ENCODE measurements around the gene WBP2.

The WBP2 gene

DNA sequence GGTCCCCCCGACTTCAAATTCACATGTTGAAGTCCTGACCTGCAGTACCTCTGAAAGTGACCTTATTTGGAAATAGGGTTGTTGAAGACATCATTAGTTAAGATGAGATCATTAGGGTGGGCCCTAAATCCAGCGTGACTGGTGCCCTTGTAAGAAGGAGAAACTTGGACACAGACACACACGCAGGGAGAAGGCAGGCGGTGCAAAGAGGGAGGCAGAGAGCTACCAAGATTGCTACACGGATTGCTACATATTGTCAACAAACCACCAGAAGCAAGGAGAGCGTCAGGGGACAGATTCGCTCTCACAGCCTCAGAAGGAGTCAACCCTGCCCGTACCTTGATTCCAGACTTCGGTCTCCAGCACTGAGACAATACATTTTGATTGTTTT lies 6.8 kb upstream of the WBP2 start (continued):
- TF ChIP-seq, protein P1, sequence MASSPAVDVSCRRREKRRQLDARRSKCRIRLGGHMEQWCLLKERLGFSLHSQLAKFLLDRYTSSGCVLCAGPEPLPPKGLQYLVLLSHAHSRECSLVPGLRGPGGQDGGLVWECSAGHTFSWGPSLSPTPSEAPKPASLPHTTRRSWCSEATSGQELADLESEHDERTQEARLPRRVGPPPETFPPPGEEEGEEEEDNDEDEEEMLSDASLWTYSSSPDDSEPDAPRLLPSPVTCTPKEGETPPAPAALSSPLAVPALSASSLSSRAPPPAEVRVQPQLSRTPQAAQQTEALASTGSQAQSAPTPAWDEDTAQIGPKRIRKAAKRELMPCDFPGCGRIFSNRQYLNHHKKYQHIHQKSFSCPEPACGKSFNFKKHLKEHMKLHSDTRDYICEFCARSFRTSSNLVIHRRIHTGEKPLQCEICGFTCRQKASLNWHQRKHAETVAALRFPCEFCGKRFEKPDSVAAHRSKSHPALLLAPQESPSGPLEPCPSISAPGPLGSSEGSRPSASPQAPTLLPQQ (tag by site-specific recombination; IDR thresholded peaks at IDR 0.05) = peak; percentile 90
- no peak for TF ChIP-seq GLI2 (tag by site-specific recombination; IDR thresholded peaks at IDR 0.05; ENCODE audit: borderline replicate concordance, low read depth)
- no peak for TF ChIP-seq ZNF792 (tag by site-specific recombination; IDR thresholded peaks at IDR 0.05)
- no peak for TF ChIP-seq ZNF423 (tag by site-specific recombination; IDR thresholded peaks at IDR 0.05)
- TF ChIP-seq ZNF558 (tag by site-specific recombination; IDR thresholded peaks at IDR 0.05) = no peak
- TF ChIP-seq, protein P2, sequence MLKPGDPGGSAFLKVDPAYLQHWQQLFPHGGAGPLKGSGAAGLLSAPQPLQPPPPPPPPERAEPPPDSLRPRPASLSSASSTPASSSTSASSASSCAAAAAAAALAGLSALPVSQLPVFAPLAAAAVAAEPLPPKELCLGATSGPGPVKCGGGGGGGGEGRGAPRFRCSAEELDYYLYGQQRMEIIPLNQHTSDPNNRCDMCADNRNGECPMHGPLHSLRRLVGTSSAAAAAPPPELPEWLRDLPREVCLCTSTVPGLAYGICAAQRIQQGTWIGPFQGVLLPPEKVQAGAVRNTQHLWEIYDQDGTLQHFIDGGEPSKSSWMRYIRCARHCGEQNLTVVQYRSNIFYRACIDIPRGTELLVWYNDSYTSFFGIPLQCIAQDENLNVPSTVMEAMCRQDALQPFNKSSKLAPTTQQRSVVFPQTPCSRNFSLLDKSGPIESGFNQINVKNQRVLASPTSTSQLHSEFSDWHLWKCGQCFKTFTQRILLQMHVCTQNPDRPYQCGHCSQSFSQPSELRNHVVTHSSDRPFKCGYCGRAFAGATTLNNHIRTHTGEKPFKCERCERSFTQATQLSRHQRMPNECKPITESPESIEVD (tag by site-specific recombination; IDR thresholded peaks at IDR 0.05) = no peak
- TF ChIP-seq ZNF324 (tag by site-specific recombination; IDR thresholded peaks at IDR 0.05) = 0 out of 2 replicates have a peak, but pooled peaks have one; percentile 2
- TF ChIP-seq, protein P3, sequence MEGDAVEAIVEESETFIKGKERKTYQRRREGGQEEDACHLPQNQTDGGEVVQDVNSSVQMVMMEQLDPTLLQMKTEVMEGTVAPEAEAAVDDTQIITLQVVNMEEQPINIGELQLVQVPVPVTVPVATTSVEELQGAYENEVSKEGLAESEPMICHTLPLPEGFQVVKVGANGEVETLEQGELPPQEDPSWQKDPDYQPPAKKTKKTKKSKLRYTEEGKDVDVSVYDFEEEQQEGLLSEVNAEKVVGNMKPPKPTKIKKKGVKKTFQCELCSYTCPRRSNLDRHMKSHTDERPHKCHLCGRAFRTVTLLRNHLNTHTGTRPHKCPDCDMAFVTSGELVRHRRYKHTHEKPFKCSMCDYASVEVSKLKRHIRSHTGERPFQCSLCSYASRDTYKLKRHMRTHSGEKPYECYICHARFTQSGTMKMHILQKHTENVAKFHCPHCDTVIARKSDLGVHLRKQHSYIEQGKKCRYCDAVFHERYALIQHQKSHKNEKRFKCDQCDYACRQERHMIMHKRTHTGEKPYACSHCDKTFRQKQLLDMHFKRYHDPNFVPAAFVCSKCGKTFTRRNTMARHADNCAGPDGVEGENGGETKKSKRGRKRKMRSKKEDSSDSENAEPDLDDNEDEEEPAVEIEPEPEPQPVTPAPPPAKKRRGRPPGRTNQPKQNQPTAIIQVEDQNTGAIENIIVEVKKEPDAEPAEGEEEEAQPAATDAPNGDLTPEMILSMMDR (tag by site-specific recombination; IDR thresholded peaks at IDR 0.05) = no peak
- TF ChIP-seq, protein P4, sequence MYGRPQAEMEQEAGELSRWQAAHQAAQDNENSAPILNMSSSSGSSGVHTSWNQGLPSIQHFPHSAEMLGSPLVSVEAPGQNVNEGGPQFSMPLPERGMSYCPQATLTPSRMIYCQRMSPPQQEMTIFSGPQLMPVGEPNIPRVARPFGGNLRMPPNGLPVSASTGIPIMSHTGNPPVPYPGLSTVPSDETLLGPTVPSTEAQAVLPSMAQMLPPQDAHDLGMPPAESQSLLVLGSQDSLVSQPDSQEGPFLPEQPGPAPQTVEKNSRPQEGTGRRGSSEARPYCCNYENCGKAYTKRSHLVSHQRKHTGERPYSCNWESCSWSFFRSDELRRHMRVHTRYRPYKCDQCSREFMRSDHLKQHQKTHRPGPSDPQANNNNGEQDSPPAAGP (tag by site-specific recombination; IDR thresholded peaks at IDR 0.05) = peak; percentile 92
- no peak for TF ChIP-seq ZNF654 (tag by site-specific recombination; IDR thresholded peaks at IDR 0.05; ENCODE audit: low read depth)
- peak; percentile 90 for TF ChIP-seq ZFP69B (tag by site-specific recombination; IDR thresholded peaks at IDR 0.05)
- TF ChIP-seq ZEB2 (tag by site-specific recombination; IDR thresholded peaks at IDR 0.05) = no peak
- TF ChIP-seq, protein P5, sequence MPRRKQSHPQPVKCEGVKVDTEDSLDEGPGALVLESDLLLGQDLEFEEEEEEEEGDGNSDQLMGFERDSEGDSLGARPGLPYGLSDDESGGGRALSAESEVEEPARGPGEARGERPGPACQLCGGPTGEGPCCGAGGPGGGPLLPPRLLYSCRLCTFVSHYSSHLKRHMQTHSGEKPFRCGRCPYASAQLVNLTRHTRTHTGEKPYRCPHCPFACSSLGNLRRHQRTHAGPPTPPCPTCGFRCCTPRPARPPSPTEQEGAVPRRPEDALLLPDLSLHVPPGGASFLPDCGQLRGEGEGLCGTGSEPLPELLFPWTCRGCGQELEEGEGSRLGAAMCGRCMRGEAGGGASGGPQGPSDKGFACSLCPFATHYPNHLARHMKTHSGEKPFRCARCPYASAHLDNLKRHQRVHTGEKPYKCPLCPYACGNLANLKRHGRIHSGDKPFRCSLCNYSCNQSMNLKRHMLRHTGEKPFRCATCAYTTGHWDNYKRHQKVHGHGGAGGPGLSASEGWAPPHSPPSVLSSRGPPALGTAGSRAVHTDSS (tag by site-specific recombination; IDR thresholded peaks at IDR 0.05) = no peak
- TF ChIP-seq, protein P6, sequence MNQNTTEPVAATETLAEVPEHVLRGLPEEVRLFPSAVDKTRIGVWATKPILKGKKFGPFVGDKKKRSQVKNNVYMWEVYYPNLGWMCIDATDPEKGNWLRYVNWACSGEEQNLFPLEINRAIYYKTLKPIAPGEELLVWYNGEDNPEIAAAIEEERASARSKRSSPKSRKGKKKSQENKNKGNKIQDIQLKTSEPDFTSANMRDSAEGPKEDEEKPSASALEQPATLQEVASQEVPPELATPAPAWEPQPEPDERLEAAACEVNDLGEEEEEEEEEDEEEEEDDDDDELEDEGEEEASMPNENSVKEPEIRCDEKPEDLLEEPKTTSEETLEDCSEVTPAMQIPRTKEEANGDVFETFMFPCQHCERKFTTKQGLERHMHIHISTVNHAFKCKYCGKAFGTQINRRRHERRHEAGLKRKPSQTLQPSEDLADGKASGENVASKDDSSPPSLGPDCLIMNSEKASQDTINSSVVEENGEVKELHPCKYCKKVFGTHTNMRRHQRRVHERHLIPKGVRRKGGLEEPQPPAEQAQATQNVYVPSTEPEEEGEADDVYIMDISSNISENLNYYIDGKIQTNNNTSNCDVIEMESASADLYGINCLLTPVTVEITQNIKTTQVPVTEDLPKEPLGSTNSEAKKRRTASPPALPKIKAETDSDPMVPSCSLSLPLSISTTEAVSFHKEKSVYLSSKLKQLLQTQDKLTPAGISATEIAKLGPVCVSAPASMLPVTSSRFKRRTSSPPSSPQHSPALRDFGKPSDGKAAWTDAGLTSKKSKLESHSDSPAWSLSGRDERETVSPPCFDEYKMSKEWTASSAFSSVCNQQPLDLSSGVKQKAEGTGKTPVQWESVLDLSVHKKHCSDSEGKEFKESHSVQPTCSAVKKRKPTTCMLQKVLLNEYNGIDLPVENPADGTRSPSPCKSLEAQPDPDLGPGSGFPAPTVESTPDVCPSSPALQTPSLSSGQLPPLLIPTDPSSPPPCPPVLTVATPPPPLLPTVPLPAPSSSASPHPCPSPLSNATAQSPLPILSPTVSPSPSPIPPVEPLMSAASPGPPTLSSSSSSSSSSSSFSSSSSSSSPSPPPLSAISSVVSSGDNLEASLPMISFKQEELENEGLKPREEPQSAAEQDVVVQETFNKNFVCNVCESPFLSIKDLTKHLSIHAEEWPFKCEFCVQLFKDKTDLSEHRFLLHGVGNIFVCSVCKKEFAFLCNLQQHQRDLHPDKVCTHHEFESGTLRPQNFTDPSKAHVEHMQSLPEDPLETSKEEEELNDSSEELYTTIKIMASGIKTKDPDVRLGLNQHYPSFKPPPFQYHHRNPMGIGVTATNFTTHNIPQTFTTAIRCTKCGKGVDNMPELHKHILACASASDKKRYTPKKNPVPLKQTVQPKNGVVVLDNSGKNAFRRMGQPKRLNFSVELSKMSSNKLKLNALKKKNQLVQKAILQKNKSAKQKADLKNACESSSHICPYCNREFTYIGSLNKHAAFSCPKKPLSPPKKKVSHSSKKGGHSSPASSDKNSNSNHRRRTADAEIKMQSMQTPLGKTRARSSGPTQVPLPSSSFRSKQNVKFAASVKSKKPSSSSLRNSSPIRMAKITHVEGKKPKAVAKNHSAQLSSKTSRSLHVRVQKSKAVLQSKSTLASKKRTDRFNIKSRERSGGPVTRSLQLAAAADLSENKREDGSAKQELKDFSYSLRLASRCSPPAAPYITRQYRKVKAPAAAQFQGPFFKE (tag by site-specific recombination; IDR thresholded peaks at IDR 0.05; ENCODE audit: borderline replicate concordance) = no peak
- TF ChIP-seq ZNF521 (tag by site-specific recombination; IDR thresholded peaks at IDR 0.05) = no peak
- TF ChIP-seq ZNF292 (tag by site-specific recombination; IDR thresholded peaks at IDR 0.05; ENCODE audit: borderline replicate concordance, low read depth) = no peak
- TF ChIP-seq ZNF335 (tag by site-specific recombination; conservative IDR thresholded peaks at IDR 0.05) = no peak
- TF ChIP-seq, protein P7, sequence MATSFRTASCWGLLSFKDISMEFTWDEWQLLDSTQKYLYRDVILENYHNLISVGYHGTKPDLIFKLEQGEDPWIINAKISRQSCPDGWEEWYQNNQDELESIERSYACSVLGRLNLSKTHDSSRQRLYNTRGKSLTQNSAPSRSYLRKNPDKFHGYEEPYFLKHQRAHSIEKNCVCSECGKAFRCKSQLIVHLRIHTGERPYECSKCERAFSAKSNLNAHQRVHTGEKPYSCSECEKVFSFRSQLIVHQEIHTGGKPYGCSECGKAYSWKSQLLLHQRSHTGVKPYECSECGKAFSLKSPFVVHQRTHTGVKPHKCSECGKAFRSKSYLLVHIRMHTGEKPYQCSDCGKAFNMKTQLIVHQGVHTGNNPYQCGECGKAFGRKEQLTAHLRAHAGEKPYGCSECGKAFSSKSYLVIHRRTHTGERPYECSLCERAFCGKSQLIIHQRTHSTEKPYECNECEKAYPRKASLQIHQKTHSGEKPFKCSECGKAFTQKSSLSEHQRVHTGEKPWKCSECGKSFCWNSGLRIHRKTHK (tag by site-specific recombination; IDR thresholded peaks at IDR 0.05) = no peak
- TF ChIP-seq ZNF747 (tag by site-specific recombination; IDR thresholded peaks at IDR 0.05) = no peak
- TF ChIP-seq, protein P8, sequence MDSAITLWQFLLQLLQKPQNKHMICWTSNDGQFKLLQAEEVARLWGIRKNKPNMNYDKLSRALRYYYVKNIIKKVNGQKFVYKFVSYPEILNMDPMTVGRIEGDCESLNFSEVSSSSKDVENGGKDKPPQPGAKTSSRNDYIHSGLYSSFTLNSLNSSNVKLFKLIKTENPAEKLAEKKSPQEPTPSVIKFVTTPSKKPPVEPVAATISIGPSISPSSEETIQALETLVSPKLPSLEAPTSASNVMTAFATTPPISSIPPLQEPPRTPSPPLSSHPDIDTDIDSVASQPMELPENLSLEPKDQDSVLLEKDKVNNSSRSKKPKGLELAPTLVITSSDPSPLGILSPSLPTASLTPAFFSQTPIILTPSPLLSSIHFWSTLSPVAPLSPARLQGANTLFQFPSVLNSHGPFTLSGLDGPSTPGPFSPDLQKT (IDR thresholded peaks at IDR 0.05; ENCODE audit: borderline replicate concordance, low read depth, low read length) = no peak
- TF ChIP-seq ZNF624 (tag by site-specific recombination; IDR thresholded peaks at IDR 0.05) = no peak

Data from HEK293 (cell line).